ENCODE data around the gene AGO3. TPM values are rescaled to one million over a fixed set of nuclear protein-coding genes. Genes with fewer than 3 reads are reported as not detected.

The AGO3 gene
- total and polyA plus RNA-seq, 4 donors = 3.0 to 19.5 (median 7.1) TPM

- H3K4me3 ChIP-seq (ENCODE audit: low read depth in 1 of 3, low read length in 3 of 3) = no peak overlapping the region
- 17% methylated on average over 18 of the region's 18 CpGs for WGBS
- peaks cover 0 to 5% (median 2%) of the 10 kb centered on the region in 4 donors for H3K4me1 ChIP-seq (ENCODE audit: control insufficient read depth in 4 of 4, insufficient read depth in 4 of 4, low read length in 3 of 4)
- H3K27me3 ChIP-seq (ENCODE audit: control insufficient read depth in 4 of 4, insufficient read depth in 4 of 4, low read length in 3 of 4) = no peaks in the 10 kb centered on the region
- no peaks in the 10 kb centered on the region for H3K9me3 ChIP-seq (ENCODE audit: control insufficient read depth in 4 of 4, low read length in 3 of 4)
- TF ChIP-seq HNF4A (conservative IDR thresholded peaks at IDR 0.05) = peak in 1 of 2 donors; percentile 45
- peak in 1 of 2 donors; percentile 32 for TF ChIP-seq RXRA (IDR thresholded peaks at IDR 0.05)
- TF ChIP-seq RAD21 (IDR thresholded peaks at IDR 0.05) = peak; percentile 87 to 89
- TF ChIP-seq TAF1 (conservative IDR thresholded peaks at IDR 0.05) = no peak
- TF ChIP-seq, protein P1, sequence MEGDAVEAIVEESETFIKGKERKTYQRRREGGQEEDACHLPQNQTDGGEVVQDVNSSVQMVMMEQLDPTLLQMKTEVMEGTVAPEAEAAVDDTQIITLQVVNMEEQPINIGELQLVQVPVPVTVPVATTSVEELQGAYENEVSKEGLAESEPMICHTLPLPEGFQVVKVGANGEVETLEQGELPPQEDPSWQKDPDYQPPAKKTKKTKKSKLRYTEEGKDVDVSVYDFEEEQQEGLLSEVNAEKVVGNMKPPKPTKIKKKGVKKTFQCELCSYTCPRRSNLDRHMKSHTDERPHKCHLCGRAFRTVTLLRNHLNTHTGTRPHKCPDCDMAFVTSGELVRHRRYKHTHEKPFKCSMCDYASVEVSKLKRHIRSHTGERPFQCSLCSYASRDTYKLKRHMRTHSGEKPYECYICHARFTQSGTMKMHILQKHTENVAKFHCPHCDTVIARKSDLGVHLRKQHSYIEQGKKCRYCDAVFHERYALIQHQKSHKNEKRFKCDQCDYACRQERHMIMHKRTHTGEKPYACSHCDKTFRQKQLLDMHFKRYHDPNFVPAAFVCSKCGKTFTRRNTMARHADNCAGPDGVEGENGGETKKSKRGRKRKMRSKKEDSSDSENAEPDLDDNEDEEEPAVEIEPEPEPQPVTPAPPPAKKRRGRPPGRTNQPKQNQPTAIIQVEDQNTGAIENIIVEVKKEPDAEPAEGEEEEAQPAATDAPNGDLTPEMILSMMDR (IDR thresholded peaks at IDR 0.05; ENCODE audit: low read depth, low read length, missing input control) = peak; percentile 77
- no peak for TF ChIP-seq HNF4G (IDR thresholded peaks at IDR 0.05)
- peaks cover 0 to 10% (median under 1%) of the 10 kb centered on the region in 4 donors for H3K36me3 ChIP-seq (ENCODE audit: control insufficient read depth in 4 of 4, insufficient read depth in 3 of 4, low read depth in 1 of 4, low read length in 3 of 4)
- no peak overlapping the region for H3K27ac ChIP-seq (ENCODE audit: low read depth in 1 of 2, low read length in 2 of 2)
- peak; percentile 83 for DNase-seq (ENCODE audit: low spot score)
- no peak overlapping the region for H3K9ac ChIP-seq (ENCODE audit: low read depth in 1 of 2, low read length in 2 of 2)
Observed at GRCh38 chr1:36099681-36100341, 168.9 kb downstream of the AGO3 start.

GRCh38 chr1:36100376-36100775 is 169.5 kb downstream of the AGO3 start:
- Histone ChIP-seq H3K36me3 (ENCODE audit: control insufficient read depth in 4 of 4, insufficient read depth in 3 of 4, low read depth in 1 of 4, low read length in 3 of 4) (peaks cover 0 to 7% (median under 1%) of the 10 kb centered on the region in 4 donors), H3K9me3 (ENCODE audit: control insufficient read depth in 4 of 4, low read length in 3 of 4) (no peaks in the 10 kb centered on the region), H3K4me1 (ENCODE audit: control insufficient read depth in 4 of 4, insufficient read depth in 4 of 4, low read length in 3 of 4) (peaks cover 0 to 5% (median 2%) of the 10 kb centered on the region in 4 donors), H3K27me3 (ENCODE audit: control insufficient read depth in 4 of 4, insufficient read depth in 4 of 4, low read length in 3 of 4) (no peaks in the 10 kb centered on the region), H3K27ac (ENCODE audit: low read depth in 1 of 2, low read length in 2 of 2) (no peak overlapping the region), H3K9ac (ENCODE audit: low read depth in 1 of 2, low read length in 2 of 2) (no peak overlapping the region), H3K4me3 (ENCODE audit: low read depth in 1 of 3, low read length in 3 of 3) (no peak overlapping the region)
- TF ChIP-seq NR2F2 (IDR thresholded peaks at IDR 0.05) = no peak
- TF ChIP-seq REST (IDR thresholded peaks at IDR 0.05) = no peak
- TF ChIP-seq, protein P2, sequence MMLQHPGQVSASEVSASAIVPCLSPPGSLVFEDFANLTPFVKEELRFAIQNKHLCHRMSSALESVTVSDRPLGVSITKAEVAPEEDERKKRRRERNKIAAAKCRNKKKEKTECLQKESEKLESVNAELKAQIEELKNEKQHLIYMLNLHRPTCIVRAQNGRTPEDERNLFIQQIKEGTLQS (IDR thresholded peaks at IDR 0.05) = no peak
- TF ChIP-seq FOXA1 (IDR thresholded peaks at IDR 0.05) = no peak
- TF ChIP-seq SP1 (IDR thresholded peaks at IDR 0.05) = no peak
- TF ChIP-seq GABPA (IDR thresholded peaks at IDR 0.05 in 1 of 2, conservative IDR thresholded peaks at IDR 0.05 in 1 of 2) = no peak
- 77% methylated on average over 6 of the region's 6 CpGs for WGBS
- DNase-seq (ENCODE audit: low spot score) = no peak

Measured in liver (tissue), 9 donors.